H9 (cell line): ENCODE data around the gene CEP128. TPM values are rescaled to one million over a fixed set of nuclear protein-coding genes. Genes with fewer than 3 reads are reported as not detected.

Source experiments
- DNase-seq: peaks from one replicate; pipeline ENCODE4 v3.0.0-alpha.2; 2017
- H2AFZ ChIP-seq: one replicate; pipeline ENCODE4 v1.6.1; 2013; ENCODE audit warnings: mild to moderate bottlenecking, low read length, control low read depth, moderate library complexity
- H2AK5ac ChIP-seq: 2 replicates; pipeline ENCODE4 v1.6.1; 2013; ENCODE audit warnings: low read length, control low read depth, mixed read lengths; ENCODE audit not compliant: insufficient read length
- H2BK120ac ChIP-seq: one replicate; pipeline ENCODE4 v1.6.1; 2013; ENCODE audit warnings: low read depth, mild to moderate bottlenecking, low read length, control low read depth, inconsistent platforms; ENCODE audit not compliant: poor library complexity, severe bottlenecking
- H2BK12ac ChIP-seq: 2 replicates; pipeline ENCODE4 v1.6.1; 2013; ENCODE audit warnings: low read length, control low read depth, mixed read lengths, low read depth; ENCODE audit not compliant: insufficient read length
- H2BK15ac ChIP-seq: 2 replicates; pipeline ENCODE4 v1.6.1; 2013; ENCODE audit warnings: low read depth, low read length, control low read depth
- H2BK20ac ChIP-seq: one replicate; pipeline ENCODE4 v1.6.1; 2013; ENCODE audit warnings: low read depth, mild to moderate bottlenecking, low read length, control low read depth, inconsistent platforms; ENCODE audit not compliant: poor library complexity, severe bottlenecking
- H2BK5ac ChIP-seq: 2 replicates; pipeline ENCODE4 v1.6.1; 2013; ENCODE audit warnings: low read length, control low read depth, mixed read lengths; ENCODE audit not compliant: insufficient read length
- H3K14ac ChIP-seq: 2 replicates; pipeline ENCODE4 v1.6.1; 2013; ENCODE audit warnings: low read length, control low read depth; ENCODE audit not compliant: insufficient read depth
- H3K18ac ChIP-seq: 2 replicates; pipeline ENCODE4 v1.6.1; 2013; ENCODE audit warnings: low read depth, mild to moderate bottlenecking, mixed read lengths, low read length, control low read depth; ENCODE audit not compliant: insufficient read length
- H3K23ac ChIP-seq: 2 replicates; pipeline ENCODE4 v1.6.1; 2013; ENCODE audit warnings: low read length, control low read depth, mixed read lengths, low read depth; ENCODE audit not compliant: insufficient read length
- H3K23me2 ChIP-seq: 2 replicates; pipeline ENCODE4 v1.6.1; 2013; ENCODE audit warnings: low read depth, mild to moderate bottlenecking, mixed read lengths, low read length, control low read depth; ENCODE audit not compliant: insufficient read length, poor library complexity, severe bottlenecking
- H3K27ac ChIP-seq: 2 replicates; pipeline ENCODE4 v1.5.1; 2013; ENCODE audit warnings: low read length, control low read depth, mixed read lengths, low read depth; ENCODE audit not compliant: insufficient read length
- H3K27me3 ChIP-seq: 2 replicates; pipeline ENCODE4 v1.6.1; 2013; ENCODE audit warnings: low read length, control low read depth, inconsistent platforms; ENCODE audit not compliant: insufficient read depth
- H3K4ac ChIP-seq: 2 replicates; pipeline ENCODE4 v1.6.1; 2013; ENCODE audit warnings: low read depth, mild to moderate bottlenecking, control low read depth, inconsistent platforms, low read length, moderate library complexity
- H3K4me1 ChIP-seq: 2 replicates; pipeline ENCODE4 v1.6.1; 2013; ENCODE audit warnings: low read length, control low read depth, inconsistent platforms; ENCODE audit not compliant: insufficient read depth
- H3K4me2 ChIP-seq: 2 replicates; pipeline ENCODE4 v1.6.1; 2013; ENCODE audit warnings: low read length, control low read depth, mixed read lengths; ENCODE audit not compliant: insufficient read length, insufficient read depth
- H3K56ac ChIP-seq: 2 replicates; pipeline ENCODE4 v1.6.1; 2013; ENCODE audit warnings: low read depth, mild to moderate bottlenecking, mixed read lengths, low read length, control low read depth; ENCODE audit not compliant: insufficient read length
- H3K79me1 ChIP-seq: 2 replicates; pipeline ENCODE4 v1.6.1; 2013; ENCODE audit warnings: low read depth, mild to moderate bottlenecking, moderate library complexity, low read length, control low read depth, inconsistent platforms; ENCODE audit not compliant: insufficient read depth, poor library complexity, severe bottlenecking
- H3K79me2 ChIP-seq: 2 replicates; pipeline ENCODE4 v1.6.1; 2013; ENCODE audit warnings: low read length, control low read depth, inconsistent platforms; ENCODE audit not compliant: insufficient read depth
- H3K9ac ChIP-seq: 2 replicates; pipeline ENCODE4 v1.6.1; 2013; ENCODE audit warnings: low read length, control low read depth, mixed read lengths; ENCODE audit not compliant: insufficient read length; ENCODE audit errors: extremely low read depth
- H3K9me3 ChIP-seq: one replicate; pipeline ENCODE4 v1.6.1; 2013; ENCODE audit warnings: low read depth, low read length, inconsistent platforms; ENCODE audit not compliant: control insufficient read depth
- H3T11ph ChIP-seq: one replicate; pipeline ENCODE4 v1.6.1; 2013; ENCODE audit warnings: mild to moderate bottlenecking, low read length, control low read depth, inconsistent platforms
- H4K20me1 ChIP-seq: one replicate; pipeline ENCODE4 v1.6.1; 2013; ENCODE audit not compliant: control insufficient read depth, insufficient read length, insufficient read depth
- H4K5ac ChIP-seq: 2 replicates; pipeline ENCODE4 v1.6.1; 2013; ENCODE audit warnings: low read depth, mild to moderate bottlenecking, mixed read lengths, low read length, control low read depth; ENCODE audit not compliant: insufficient read length
- H4K8ac ChIP-seq: replicated peaks from 2 replicates; pipeline ENCODE4 v1.6.1; 2013; ENCODE audit warnings: low read length, control low read depth, mixed read lengths, low read depth; ENCODE audit not compliant: insufficient read length
- H4K91ac ChIP-seq: 2 replicates; pipeline ENCODE4 v1.6.1; 2013; ENCODE audit warnings: low read depth, mild to moderate bottlenecking, moderate library complexity, mixed read lengths, low read length, control low read depth; ENCODE audit not compliant: insufficient read length
- H3K27ac Mint-ChIP-seq, 3 experiments: 2 replicates in 2 of 3; 3 replicates in 1 of 3; pipeline ENCODE4 v1.8.0; 2020 to 2021; ENCODE audit warnings: mixed read lengths in 3 of 3, mild to moderate bottlenecking in 1 of 3, moderate library complexity in 1 of 3
- H3K27me3 Mint-ChIP-seq: 2 replicates; pipeline ENCODE4 v1.8.0; 2021; ENCODE audit warnings: low read depth, mild to moderate bottlenecking, moderate library complexity, mixed read lengths
- H3K36me3 Mint-ChIP-seq, 3 experiments: 2 replicates in 2 of 3; 3 replicates in 1 of 3; pipeline ENCODE4 v1.8.0; 2020 to 2021; ENCODE audit warnings: low read depth in 3 of 3, mixed read lengths in 3 of 3; ENCODE audit not compliant: insufficient read depth in 1 of 3
- H3K4me1 Mint-ChIP-seq, 2 experiments: 2 replicates each; pipeline ENCODE4 v1.8.0; 2020; ENCODE audit warnings: mixed read lengths in 2 of 2
- H3K4me3 Mint-ChIP-seq, 2 experiments: 2 replicates in 1 of 2; 3 replicates in 1 of 2; pipeline ENCODE4 v1.8.0; 2020 to 2021; ENCODE audit warnings: mild to moderate bottlenecking in 2 of 2, mixed read lengths in 2 of 2, moderate library complexity in 1 of 2
- H3K9me3 Mint-ChIP-seq, 2 experiments: 2 replicates in 1 of 2; 3 replicates in 1 of 2; pipeline ENCODE4 v1.8.0; 2020; ENCODE audit warnings: mild to moderate bottlenecking in 2 of 2, mixed read lengths in 2 of 2, moderate library complexity in 1 of 2
- CTCF ChIP-seq: fragments of 200-600 bp; sonication (generic); conservative IDR thresholded peaks from 3 replicates; pipeline ENCODE4 v1.8.0; 2021; ENCODE audit warnings: antibody characterized with exemption, mild to moderate bottlenecking
- WGBS: extraction: QIAGEN DNeasy Blood & Tissue Kit; methylation state at CpG from one replicate; pipeline ENCODE4 v1.1.7; 2013; ENCODE audit warnings: missing lambda C conversion rate, low lambda C conversion rate, mixed read lengths; ENCODE audit not compliant: insufficient read length; ENCODE audit errors: extremely low coverage; 5-methylcytosine and 5-hydroxymethylcytosine counted together
- total RNA-seq: library from RNA; stranded (reverse); gene quantifications from 2 replicates; pipeline ENCODE4 v1.2.1, GENCODE V29; 2021

The CEP128 gene
- total RNA-seq, 1 experiment from 2014 or later = 16.3 TPM

- Histone ChIP-seq H3K14ac (no peak overlapping the region), H3K56ac (no peak overlapping the region), H3K79me1 (no peaks in the 10 kb centered on the region), H2AK5ac (no peak overlapping the region), H2BK15ac (no peak overlapping the region), H4K8ac (no peak overlapping the region), H2AFZ (no peak overlapping the region), H3K4me2 (no peak overlapping the region), H3K23ac (no peak overlapping the region), H4K91ac (no peak overlapping the region), H3T11ph (no peak overlapping the region), H3K27me3 (peaks cover 4% of the 10 kb centered on the region; the same call in 1 of the 2 replicates), H2BK5ac (no peak overlapping the region), H3K4ac (no peak overlapping the region), H2BK20ac (no peak overlapping the region), H3K4me1 (no peaks in the 10 kb centered on the region), H3K27ac (no peak overlapping the region), H3K18ac (no peak overlapping the region), H3K23me2 (peaks cover 7% of the 10 kb centered on the region), H3K79me2 (no peaks in the 10 kb centered on the region), H3K9ac (no peak overlapping the region), H3K9me3 (no peaks in the 10 kb centered on the region), H4K20me1 (no peaks in the 10 kb centered on the region), H2BK12ac (no peak overlapping the region), H2BK120ac (no peak overlapping the region), H4K5ac (no peak overlapping the region)
- DNase-seq = no peak
- WGBS = no CpG with 5 or more reads among the region's 2 CpGs
- no peak overlapping the region for H3K4me3 Mint-ChIP-seq
- H3K9me3 Mint-ChIP-seq = no peaks in the 10 kb centered on the region
- no peak for TF ChIP-seq CTCF
- peaks cover 14 to 18% of the 10 kb centered on the region in 2 experiments for H3K4me1 Mint-ChIP-seq
- no peaks in the 10 kb centered on the region for H3K36me3 Mint-ChIP-seq
- H3K27me3 Mint-ChIP-seq = peaks cover 42% of the 10 kb centered on the region
- H3K27ac Mint-ChIP-seq = no peak overlapping the region
Observed at GRCh38 chr14:80957613-80958012, 16.1 kb upstream of the CEP128 start.
